Epithelial cell of prostate (primary cell): ENCODE results near the gene MRPS22.

ENCODE experiments used
- DNase-seq: peaks from one replicate; pipeline ENCODE4 v3.0.0-alpha.2; 2011; ENCODE audit warnings: low read depth, low spot score
- H3K27ac ChIP-seq: fragments of 450-650 bp; 2 replicates; pipeline ENCODE4 v1.5.1; 2017; ENCODE audit warnings: mild to moderate bottlenecking

Gene MRPS22

GRCh38 chr3:139343895-139344856 lies at the start of gene MRPS22:
MRPS22 (plus strand) TSS chr3:139344020; CDS start chr3:139344027, 7 bp downstream.
- peak; percentile 75 for DNase-seq
- H3K27ac ChIP-seq, result peak within 1 kb of the TSS; percentile 81

GRCh38 chr3:139295040-139295439 lies 48.8 kb upstream of the MRPS22 start:
- DNase-seq, result no peak
- no peak overlapping the region for H3K27ac ChIP-seq

- H3K27ac ChIP-seq, result no peak overlapping the region
- DNase-seq, result no peak
These were observed 47.6 kb upstream of the MRPS22 start for GRCh38 chr3:139296141-139296718.

- no peak for DNase-seq
- no peak overlapping the region for H3K27ac ChIP-seq
These were observed 46.1 kb upstream of the MRPS22 start for GRCh38 chr3:139297588-139298311.

GRCh38 chr3:139299261-139300132 lies 44.3 kb upstream of the MRPS22 start:
- DNase-seq, result no peak
- H3K27ac ChIP-seq, result no peak overlapping the region

- no peak for DNase-seq
- no peak overlapping the region for H3K27ac ChIP-seq
These were observed 43.4 kb upstream of the MRPS22 start for GRCh38 chr3:139300416-139300815.

GRCh38 chr3:139301183-139301582 lies 42.6 kb upstream of the MRPS22 start:
- DNase-seq, result no peak
- H3K27ac ChIP-seq, result no peak overlapping the region

- H3K27ac ChIP-seq, result peak overlapping the region; percentile 51
- no peak for DNase-seq
These were observed 42.2 kb upstream of the MRPS22 start for GRCh38 chr3:139301654-139302053.

GRCh38 chr3:139302084-139302800 lies 41.6 kb upstream of the MRPS22 start:
- peak; percentile 77 for DNase-seq
- H3K27ac ChIP-seq, result peak overlapping the region; percentile 51

GRCh38 chr3:139302801-139303113 lies 41.1 kb upstream of the MRPS22 start:
- DNase-seq, result no peak
- peak overlapping the region; percentile 51 for H3K27ac ChIP-seq

GRCh38 chr3:139303216-139303615 lies 40.6 kb upstream of the MRPS22 start:
- no peak for DNase-seq
- H3K27ac ChIP-seq, result no peak overlapping the region

- DNase-seq, result no peak
- no peak overlapping the region for H3K27ac ChIP-seq
These were observed 39.4 kb upstream of the MRPS22 start for GRCh38 chr3:139304383-139304782.

GRCh38 chr3:139306078-139306477 lies 37.7 kb upstream of the MRPS22 start:
- no peak for DNase-seq
- H3K27ac ChIP-seq, result no peak overlapping the region

- no peak for DNase-seq
- no peak overlapping the region for H3K27ac ChIP-seq
These were observed 36.7 kb upstream of the MRPS22 start for GRCh38 chr3:139307072-139307491.

- DNase-seq, result no peak
- no peak overlapping the region for H3K27ac ChIP-seq
These were observed 35.9 kb upstream of the MRPS22 start for GRCh38 chr3:139307601-139308555.

- DNase-seq, result no peak
- no peak overlapping the region for H3K27ac ChIP-seq
These were observed 35.3 kb upstream of the MRPS22 start for GRCh38 chr3:139308560-139308959.

GRCh38 chr3:139309061-139309591 lies 34.7 kb upstream of the MRPS22 start:
- H3K27ac ChIP-seq, result no peak overlapping the region
- DNase-seq, result no peak

- H3K27ac ChIP-seq, result peak overlapping the region; percentile 40
- DNase-seq, result no peak
These were observed 33.9 kb upstream of the MRPS22 start for GRCh38 chr3:139309880-139310279.
